Measurements from ENCODE around the gene MYCBP2. TPM values are rescaled to one million over a fixed set of nuclear protein-coding genes. Genes with fewer than 3 reads are reported as not detected.
A peak's percentile ranks its signal among the peaks of the same experiment; 100 is the strongest.

Gene MYCBP2
- polyA plus RNA-seq, 1 experiment, result 49.4 TPM

- no peaks in the 10 kb centered on the region for H3K27me3 ChIP-seq (ENCODE audit: control insufficient read depth, insufficient read depth, low read length)
- no peaks in the 10 kb centered on the region for H3K9me3 ChIP-seq (ENCODE audit: control insufficient read depth, insufficient read depth, low read length)
- POLR2A ChIA-PET, result no interaction called here
- H3K27ac ChIP-seq (ENCODE audit: low read depth, low read length), result no peak overlapping the region
- DNase-seq (ENCODE audit: low read depth, low spot score), result no peak
- TF ChIP-seq, protein P1, sequence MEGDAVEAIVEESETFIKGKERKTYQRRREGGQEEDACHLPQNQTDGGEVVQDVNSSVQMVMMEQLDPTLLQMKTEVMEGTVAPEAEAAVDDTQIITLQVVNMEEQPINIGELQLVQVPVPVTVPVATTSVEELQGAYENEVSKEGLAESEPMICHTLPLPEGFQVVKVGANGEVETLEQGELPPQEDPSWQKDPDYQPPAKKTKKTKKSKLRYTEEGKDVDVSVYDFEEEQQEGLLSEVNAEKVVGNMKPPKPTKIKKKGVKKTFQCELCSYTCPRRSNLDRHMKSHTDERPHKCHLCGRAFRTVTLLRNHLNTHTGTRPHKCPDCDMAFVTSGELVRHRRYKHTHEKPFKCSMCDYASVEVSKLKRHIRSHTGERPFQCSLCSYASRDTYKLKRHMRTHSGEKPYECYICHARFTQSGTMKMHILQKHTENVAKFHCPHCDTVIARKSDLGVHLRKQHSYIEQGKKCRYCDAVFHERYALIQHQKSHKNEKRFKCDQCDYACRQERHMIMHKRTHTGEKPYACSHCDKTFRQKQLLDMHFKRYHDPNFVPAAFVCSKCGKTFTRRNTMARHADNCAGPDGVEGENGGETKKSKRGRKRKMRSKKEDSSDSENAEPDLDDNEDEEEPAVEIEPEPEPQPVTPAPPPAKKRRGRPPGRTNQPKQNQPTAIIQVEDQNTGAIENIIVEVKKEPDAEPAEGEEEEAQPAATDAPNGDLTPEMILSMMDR (IDR thresholded peaks at IDR 0.05; ENCODE audit: low read depth, low read length), result no peak
- H3K4me3 ChIP-seq (ENCODE audit: low read depth, low read length), result no peak overlapping the region
- CTCF ChIA-PET, result no interaction called here
Measured at GRCh38 chr13:77139306-77139705, 187.6 kb downstream of the MYCBP2 start.

GRCh38 chr13:77138813-77139212 is 188.1 kb downstream of the MYCBP2 start:
- DNase-seq (ENCODE audit: low read depth, low spot score), result no peak
- Histone ChIP-seq H3K27ac (ENCODE audit: low read depth, low read length) (no peak overlapping the region), H3K27me3 (ENCODE audit: control insufficient read depth, insufficient read depth, low read length) (no peaks in the 10 kb centered on the region), H3K9me3 (ENCODE audit: control insufficient read depth, insufficient read depth, low read length) (no peaks in the 10 kb centered on the region), H3K4me3 (ENCODE audit: low read depth, low read length) (no peak overlapping the region)
- TF ChIP-seq, protein P1 (IDR thresholded peaks at IDR 0.05; ENCODE audit: low read depth, low read length), result no peak
- ChIA-PET CTCF (no interaction called here), POLR2A (no interaction called here)

- no peak overlapping the region for H3K27ac ChIP-seq (ENCODE audit: low read depth, low read length)
- peak; percentile 82 for DNase-seq (ENCODE audit: low read depth, low spot score)
- H3K4me3 ChIP-seq (ENCODE audit: low read depth, low read length), result no peak overlapping the region
- no peaks in the 10 kb centered on the region for H3K27me3 ChIP-seq (ENCODE audit: control insufficient read depth, insufficient read depth, low read length)
- ChIA-PET CTCF (no interaction called here), POLR2A (interaction anchor here (0.8 kb wide), 1 partner anchor 190 kb away, joined by 4 read pairs; the partner anchor contains the start of gene MYCBP2)
- TF ChIP-seq, protein P1 (IDR thresholded peaks at IDR 0.05; ENCODE audit: low read depth, low read length), result no peak
- H3K9me3 ChIP-seq (ENCODE audit: control insufficient read depth, insufficient read depth, low read length), result no peaks in the 10 kb centered on the region
Measured at GRCh38 chr13:77136902-77137420, 189.9 kb downstream of the MYCBP2 start.

- no peak overlapping the region for H3K27ac ChIP-seq (ENCODE audit: low read depth, low read length)
- ChIA-PET POLR2A (no interaction called here), CTCF (no interaction called here)
- no peaks in the 10 kb centered on the region for H3K27me3 ChIP-seq (ENCODE audit: control insufficient read depth, insufficient read depth, low read length)
- no peak for DNase-seq (ENCODE audit: low read depth, low spot score)
- H3K4me3 ChIP-seq (ENCODE audit: low read depth, low read length), result no peak overlapping the region
- TF ChIP-seq, protein P1 (IDR thresholded peaks at IDR 0.05; ENCODE audit: low read depth, low read length), result no peak
- no peaks in the 10 kb centered on the region for H3K9me3 ChIP-seq (ENCODE audit: control insufficient read depth, insufficient read depth, low read length)
Measured at GRCh38 chr13:77124423-77124822, 202.5 kb downstream of the MYCBP2 start.

GRCh38 chr13:77118134-77118533 is 208.8 kb downstream of the MYCBP2 start:
- Histone ChIP-seq H3K27ac (ENCODE audit: low read depth, low read length) (no peak overlapping the region), H3K4me3 (ENCODE audit: low read depth, low read length) (no peak overlapping the region), H3K9me3 (ENCODE audit: control insufficient read depth, insufficient read depth, low read length) (no peaks in the 10 kb centered on the region), H3K27me3 (ENCODE audit: control insufficient read depth, insufficient read depth, low read length) (no peaks in the 10 kb centered on the region)
- ChIA-PET POLR2A (no interaction called here), CTCF (no interaction called here)
- TF ChIP-seq, protein P1 (IDR thresholded peaks at IDR 0.05; ENCODE audit: low read depth, low read length), result no peak
- DNase-seq (ENCODE audit: low read depth, low spot score), result no peak

All from AG04450 (cell line).